D721Med (cell line): ENCODE data around the gene ASB1.

Source experiments
- DNase-seq: peaks from one replicate; pipeline ENCODE4 v3.0.0; 2011; ENCODE audit warnings: low spot score; ENCODE audit not compliant: insufficient read length
- FAIRE-seq: peaks from 2 replicates; lab custom pipeline; 2011; peaks lifted over from hg19 to GRCh38; lab: Jason Lieb, UNC
- TF ChIP-seq, protein P1 (sequence below): IDR thresholded peaks from 2 replicates; pipeline ENCODE4 v1.5.1; 2012; ENCODE audit warnings: mild to moderate bottlenecking, control low read depth; ENCODE audit not compliant: insufficient read depth; ENCODE audit errors: missing control alignments

ASB1 gene

DNA sequence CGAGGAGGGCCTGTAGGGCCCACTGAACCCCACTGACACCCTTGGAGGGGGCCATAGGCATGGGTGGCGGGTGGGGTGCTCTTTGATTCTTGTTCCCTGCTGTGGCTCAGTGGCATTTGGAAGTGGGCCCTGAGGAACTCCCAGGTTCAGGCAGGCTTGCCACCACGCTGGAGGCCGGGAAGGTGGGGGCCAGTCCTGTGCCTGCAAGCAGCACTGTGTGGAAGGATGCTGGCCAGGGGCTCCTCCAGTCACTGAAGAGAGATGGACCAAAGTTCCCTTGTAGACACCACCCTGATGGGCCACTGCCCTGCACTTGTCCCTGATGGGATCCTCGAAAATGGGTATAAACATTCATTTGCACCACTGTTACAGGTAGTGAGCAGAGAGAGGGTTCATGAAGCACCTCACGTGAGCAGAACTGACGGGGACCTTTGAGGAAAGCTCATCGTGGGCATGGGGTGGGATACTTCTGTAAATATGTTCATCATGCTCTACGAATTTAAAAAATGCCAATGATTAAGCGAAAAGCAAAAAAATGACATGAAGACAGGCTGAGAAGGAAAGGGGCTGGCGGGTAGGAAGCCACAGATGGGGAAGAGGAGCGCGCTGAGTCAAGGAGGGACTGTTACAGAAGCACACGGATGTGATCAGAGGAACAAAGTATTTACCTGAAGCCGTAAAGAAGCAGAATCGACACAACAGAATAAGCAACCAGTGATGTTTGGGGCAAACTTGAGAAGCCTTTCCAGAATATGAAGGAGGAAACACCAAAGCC is 45.2 kb upstream of the ASB1 start:
- DNase-seq (no peak), FAIRE-seq (no peak)
- TF ChIP-seq, protein P1, sequence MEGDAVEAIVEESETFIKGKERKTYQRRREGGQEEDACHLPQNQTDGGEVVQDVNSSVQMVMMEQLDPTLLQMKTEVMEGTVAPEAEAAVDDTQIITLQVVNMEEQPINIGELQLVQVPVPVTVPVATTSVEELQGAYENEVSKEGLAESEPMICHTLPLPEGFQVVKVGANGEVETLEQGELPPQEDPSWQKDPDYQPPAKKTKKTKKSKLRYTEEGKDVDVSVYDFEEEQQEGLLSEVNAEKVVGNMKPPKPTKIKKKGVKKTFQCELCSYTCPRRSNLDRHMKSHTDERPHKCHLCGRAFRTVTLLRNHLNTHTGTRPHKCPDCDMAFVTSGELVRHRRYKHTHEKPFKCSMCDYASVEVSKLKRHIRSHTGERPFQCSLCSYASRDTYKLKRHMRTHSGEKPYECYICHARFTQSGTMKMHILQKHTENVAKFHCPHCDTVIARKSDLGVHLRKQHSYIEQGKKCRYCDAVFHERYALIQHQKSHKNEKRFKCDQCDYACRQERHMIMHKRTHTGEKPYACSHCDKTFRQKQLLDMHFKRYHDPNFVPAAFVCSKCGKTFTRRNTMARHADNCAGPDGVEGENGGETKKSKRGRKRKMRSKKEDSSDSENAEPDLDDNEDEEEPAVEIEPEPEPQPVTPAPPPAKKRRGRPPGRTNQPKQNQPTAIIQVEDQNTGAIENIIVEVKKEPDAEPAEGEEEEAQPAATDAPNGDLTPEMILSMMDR, result no peak

DNA sequence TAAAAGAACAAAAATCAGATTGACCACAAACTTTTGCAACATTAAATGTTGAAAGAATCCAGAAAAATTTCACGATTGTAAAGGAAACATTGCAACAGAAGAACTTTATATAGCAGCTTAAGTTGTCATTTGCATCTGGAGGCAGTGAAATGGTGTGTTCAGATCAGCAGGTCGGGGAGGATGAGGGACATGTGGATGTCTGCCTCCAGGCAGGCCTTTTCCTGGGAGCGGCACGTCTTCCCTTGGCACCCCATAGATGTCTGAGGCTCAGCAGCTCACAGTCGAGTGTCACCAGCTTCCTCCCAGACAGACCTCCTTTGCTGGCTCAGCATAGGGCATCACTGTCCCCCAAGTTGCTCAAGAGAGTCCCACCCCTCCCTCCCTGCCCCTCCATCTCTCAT is 44.3 kb upstream of the ASB1 start:
- no peak for DNase-seq
- TF ChIP-seq, protein P1, result no peak
- FAIRE-seq, result no peak

DNA sequence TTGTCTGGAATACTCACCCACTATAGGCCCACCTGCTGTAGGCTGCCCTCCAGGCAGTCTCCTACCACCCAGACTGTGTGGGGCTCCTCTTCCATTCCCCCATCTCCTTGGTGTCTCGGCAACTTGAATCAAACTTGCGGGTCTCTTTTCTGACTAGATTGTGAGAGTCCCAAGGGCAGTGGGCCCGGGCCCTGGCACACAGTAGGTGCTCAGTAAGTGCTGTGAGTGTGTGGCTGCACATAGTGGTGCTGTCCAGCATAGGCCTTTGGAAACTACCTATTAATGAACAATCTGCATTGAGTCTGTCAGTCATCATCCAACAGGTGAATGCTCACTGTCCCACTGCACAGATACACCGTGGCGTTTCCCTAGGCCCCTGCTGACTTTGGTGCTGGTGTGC is 43.6 kb upstream of the ASB1 start:
- TF ChIP-seq, protein P1, result no peak
- DNase-seq (no peak), FAIRE-seq (no peak)

DNA sequence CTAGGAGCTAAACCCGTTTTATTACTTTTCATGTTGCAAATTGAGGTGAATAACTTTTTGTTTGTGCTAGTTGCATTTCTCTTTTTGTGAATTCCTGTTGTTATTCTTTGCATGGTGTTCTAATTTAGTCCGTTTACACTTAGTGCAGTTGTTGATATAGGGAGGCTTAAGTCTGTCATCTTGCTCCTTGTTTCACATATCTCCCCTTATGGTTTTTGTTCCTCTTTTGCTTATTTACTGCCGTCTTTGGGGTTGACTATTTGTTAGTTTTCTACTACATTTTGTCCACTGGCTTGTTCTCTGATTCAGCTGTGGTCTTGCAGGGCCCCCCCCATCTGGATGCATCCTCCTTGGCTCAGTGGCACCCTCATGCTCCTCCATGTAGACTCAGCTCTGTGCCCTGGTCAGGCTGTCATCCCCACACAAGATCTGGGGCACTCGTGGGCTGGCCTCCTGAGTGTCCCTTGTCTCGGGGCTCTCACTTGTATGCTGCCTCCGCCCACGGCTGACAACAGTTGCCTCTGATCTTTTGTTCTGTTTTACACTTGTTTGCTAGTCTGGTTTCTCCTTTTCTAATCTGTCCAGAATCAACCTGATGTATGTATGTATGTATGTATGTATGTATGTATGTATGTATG is 42.9 kb upstream of the ASB1 start:
- FAIRE-seq, result no peak
- DNase-seq, result no peak
- TF ChIP-seq, protein P1, result no peak

DNA sequence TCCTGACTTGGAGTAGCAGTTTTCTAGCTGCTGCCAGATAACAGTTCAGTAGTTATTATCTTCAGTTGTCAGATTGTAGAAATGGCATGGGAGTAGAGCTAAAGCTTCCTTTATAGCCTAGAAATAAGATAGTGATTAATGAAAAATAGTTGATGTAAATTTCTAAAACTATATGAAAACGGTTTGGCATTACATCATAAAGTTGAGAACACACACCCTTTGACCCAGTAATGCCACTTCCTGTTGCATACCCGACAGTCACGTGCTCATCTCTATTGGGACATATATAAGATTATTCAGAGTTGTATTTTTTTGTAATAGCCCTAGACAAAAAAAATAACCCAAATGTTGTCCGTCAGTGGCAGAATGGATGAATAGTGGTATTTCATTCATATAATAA is 39.4 kb upstream of the ASB1 start:
- TF ChIP-seq, protein P1, result no peak
- FAIRE-seq, result no peak
- DNase-seq, result no peak

DNA sequence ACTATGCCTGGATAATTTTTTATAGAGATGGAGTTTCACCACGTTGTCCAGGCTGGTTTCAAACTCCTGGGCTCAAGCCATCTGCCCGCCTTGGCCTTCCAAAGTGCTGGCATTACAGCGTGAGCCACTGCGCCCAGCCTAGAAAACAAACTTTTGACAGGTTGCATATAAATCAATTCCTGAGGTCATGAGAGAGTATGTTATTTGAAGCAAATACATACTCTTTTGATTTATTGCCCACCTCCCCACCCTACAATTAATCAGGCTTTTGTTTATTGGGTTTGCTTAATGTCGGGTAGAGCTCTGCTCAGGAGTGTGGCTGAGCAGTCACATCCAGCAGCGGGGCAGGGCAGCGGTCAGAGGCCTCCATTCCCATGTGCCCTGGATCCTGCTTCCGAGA is 37.9 kb upstream of the ASB1 start:
- no peak for FAIRE-seq
- DNase-seq, result no peak
- TF ChIP-seq, protein P1, result no peak
